ENCODE data around the gene CMTM4. TPM values are rescaled to one million over a fixed set of nuclear protein-coding genes. Genes with fewer than 3 reads are reported as not detected.
"Not testable (repeated sequence)": the region's sequence is repeated elsewhere in the genome, so short reads cannot be mapped to it uniquely, and the experiment has no call there.

CMTM4 gene
- total and polyA plus RNA-seq, 8 donors = 14.9 to 43.5 (median 36.5) TPM

DNA sequence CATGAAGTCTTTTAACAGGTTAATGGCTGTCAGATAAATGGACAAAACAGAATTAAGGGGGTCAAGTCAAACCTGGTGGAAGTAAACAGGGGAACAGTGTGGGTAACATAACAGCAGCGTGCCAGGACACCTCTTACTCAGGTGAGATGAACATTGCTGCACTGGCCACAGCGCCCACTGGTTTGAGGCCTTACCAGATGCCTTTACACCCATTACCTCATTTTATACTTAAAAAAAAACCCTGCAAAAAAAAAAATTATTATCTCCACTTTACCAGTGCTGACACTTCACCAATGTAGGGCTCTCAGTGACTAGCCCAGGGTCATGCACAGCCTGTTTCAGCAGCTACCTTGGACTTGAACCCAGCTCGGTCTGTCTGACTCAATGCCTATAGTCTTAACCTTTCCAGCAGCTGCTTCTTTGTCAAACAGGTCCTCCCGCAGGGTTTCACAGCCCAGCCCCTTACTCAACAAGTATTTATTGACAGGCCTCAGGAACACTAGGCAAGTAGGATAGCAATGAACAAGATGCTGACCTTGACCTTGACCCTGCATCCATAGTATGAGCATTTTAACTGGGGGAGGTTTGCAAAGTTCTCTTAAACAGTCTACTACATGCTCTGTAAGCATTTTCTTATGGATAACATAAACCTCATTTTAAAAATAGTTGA, 61.9 kb downstream of the CMTM4 start:
- Histone ChIP-seq H3K36me3 (no peaks in the 10 kb centered on the region), H3K9me3 (no peaks in the 10 kb centered on the region), H3K27ac (no peak overlapping the region), H3K27me3 (no peaks in the 10 kb centered on the region), H3K4me3 (no peak overlapping the region), H3K4me1 (no peaks in the 10 kb centered on the region)
- TF ChIP-seq, protein P1, sequence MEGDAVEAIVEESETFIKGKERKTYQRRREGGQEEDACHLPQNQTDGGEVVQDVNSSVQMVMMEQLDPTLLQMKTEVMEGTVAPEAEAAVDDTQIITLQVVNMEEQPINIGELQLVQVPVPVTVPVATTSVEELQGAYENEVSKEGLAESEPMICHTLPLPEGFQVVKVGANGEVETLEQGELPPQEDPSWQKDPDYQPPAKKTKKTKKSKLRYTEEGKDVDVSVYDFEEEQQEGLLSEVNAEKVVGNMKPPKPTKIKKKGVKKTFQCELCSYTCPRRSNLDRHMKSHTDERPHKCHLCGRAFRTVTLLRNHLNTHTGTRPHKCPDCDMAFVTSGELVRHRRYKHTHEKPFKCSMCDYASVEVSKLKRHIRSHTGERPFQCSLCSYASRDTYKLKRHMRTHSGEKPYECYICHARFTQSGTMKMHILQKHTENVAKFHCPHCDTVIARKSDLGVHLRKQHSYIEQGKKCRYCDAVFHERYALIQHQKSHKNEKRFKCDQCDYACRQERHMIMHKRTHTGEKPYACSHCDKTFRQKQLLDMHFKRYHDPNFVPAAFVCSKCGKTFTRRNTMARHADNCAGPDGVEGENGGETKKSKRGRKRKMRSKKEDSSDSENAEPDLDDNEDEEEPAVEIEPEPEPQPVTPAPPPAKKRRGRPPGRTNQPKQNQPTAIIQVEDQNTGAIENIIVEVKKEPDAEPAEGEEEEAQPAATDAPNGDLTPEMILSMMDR (IDR thresholded peaks at IDR 0.05) = no peak
- 78 to 88% methylated on average over 4 of the region's 4 CpGs for WGBS, 2 donors
- DNase-seq = no peak
- no peak for FAIRE-seq
- intact Hi-C loops (cut with DNase I) = no loop called here
- ATAC-seq = peak in 1 of 4 donors; percentile 9

DNA sequence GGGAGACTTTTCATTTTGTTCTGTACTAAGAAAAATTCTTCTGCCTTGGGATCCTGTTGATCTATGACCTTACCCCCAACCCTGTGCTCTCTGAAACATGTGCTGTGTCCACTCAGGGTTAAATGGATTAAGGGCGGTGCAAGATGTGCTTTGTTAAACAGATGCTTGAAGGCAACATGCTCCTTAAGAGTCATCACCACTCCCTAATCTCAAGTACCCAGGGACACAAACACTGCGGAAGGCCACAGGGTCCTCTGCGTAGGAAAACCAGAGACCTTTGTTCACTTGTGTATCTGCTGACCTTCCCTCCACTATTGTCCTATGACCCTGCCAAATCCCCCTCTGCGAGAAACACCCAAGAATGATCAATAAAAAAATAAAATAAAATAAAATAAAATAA, 65.0 kb downstream of the CMTM4 start:
- H3K4me3 ChIP-seq; H3K27ac ChIP-seq; H3K36me3 ChIP-seq; FAIRE-seq; ATAC-seq; H3K4me1 ChIP-seq; H3K27me3 ChIP-seq; H3K9me3 ChIP-seq; DNase-seq; intact Hi-C loops (cut with DNase I): not testable (repeated sequence)
- 71 to 80% methylated on average over 3 of the region's 4 CpGs for WGBS, 2 donors

DNA sequence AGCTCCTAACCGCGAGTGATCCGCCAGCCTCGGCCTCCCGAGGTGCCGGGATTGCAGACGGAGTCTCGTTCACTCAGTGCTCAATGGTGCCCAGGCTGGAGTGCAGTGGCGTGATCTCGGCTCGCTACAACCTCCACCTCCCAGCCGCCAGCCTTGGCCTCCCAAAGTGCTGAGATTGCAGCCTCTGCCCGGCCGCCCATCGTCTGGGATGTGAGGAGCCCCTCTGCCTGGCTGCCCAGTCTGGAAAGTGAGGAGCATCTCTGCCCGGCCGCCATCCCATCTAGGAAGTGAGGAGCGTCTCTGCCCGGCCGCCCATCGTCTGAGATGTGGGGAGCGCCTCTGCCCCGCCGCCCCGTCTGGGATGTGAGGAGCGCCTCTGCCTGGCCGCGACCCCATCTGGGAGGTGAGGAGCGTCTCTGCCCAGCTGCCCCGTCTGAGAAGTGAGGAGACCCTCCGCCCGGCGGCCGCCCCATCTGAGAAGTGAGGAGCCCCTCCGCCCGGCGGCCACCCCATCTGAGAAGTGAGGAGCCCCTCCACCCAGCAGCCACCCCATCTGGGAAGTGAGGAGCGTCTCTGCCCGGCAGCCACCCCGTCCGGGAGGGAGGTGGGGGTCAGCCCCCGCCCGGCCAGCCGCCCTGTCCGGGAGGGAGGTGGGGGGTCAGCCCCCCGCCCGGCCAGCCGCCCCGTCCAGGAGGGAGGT, 65.8 kb downstream of the CMTM4 start:
- H3K27ac ChIP-seq; H3K9me3 ChIP-seq; intact Hi-C loops (cut with DNase I); H3K27me3 ChIP-seq; ATAC-seq; H3K4me3 ChIP-seq; FAIRE-seq; DNase-seq; H3K4me1 ChIP-seq; H3K36me3 ChIP-seq: not testable (repeated sequence)
- 89 to 95% methylated on average over 9 to 31 of the region's 49 CpGs for WGBS, 2 donors

DNA sequence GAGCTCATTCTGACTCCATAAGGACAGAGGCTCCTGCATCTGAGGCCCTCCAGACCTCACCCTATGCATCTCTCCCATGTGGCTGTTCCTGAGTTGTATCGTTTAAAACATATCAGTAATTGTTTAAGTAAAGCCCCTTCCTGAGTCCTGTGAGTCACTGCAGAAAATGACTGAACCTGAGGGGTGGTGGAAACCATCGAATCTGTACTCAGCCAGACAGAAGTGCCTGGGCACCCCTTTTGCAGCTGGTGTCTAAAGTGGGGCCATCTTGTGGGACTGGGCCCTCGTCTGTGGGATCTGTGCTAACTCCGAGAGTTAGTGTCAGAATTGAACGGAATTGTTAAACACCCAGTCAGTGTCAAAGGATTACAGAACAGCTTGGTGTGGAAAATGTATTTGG, 66.7 kb downstream of the CMTM4 start:
- Histone ChIP-seq H3K36me3 (no peaks in the 10 kb centered on the region), H3K27me3 (no peaks in the 10 kb centered on the region), H3K4me1 (peaks cover 0 to 7% (median 0%) of the 10 kb centered on the region in 3 donors), H3K27ac (no peak overlapping the region), H3K9me3 (no peaks in the 10 kb centered on the region), H3K4me3 (no peak overlapping the region)
- no peak for DNase-seq
- intact Hi-C loops (cut with DNase I) = no loop called here
- 94% methylated on average over 5 of the region's 5 CpGs for WGBS, 2 donors
- no peak for FAIRE-seq
- no peak for ATAC-seq
- TF ChIP-seq, protein P1 (IDR thresholded peaks at IDR 0.05) = no peak

DNA sequence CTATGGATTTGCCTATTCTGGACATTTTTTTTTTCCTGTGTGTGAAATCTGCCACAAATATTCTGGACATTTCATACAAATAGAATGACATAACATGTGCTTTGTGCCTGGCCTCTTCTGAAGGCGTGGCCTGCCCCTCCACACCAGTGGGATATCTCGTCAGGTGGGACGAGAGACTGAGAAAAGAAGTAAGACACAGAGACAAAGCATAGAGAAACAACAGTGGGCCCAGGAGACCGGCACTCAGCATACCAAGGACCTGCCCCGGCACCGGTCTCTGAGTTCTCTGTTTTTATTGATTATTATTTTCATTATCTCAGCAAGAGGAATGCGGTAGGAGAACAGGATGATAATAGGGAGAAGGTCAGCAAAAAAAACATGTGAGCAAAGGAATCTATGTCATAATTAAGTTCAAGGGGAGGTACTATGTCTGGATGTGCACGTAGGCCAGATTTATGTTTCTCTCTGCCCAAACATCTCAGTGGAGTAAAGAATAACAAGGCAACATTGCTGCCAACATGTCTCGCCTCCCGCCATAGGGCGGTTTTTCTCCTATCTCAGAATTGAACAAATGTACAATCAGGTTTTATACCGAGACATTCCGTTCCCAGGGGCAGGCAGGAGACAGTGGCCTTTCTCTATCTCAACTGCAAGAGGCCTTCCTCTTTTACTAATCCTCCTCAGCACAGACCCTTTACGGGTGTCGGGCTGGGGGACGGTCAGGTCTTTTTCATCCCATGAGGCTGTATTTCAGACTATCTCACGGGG, 68.7 kb downstream of the CMTM4 start:
- WGBS, 2 donors = 31 to 36% methylated on average over 17 of the region's 17 CpGs

DNA sequence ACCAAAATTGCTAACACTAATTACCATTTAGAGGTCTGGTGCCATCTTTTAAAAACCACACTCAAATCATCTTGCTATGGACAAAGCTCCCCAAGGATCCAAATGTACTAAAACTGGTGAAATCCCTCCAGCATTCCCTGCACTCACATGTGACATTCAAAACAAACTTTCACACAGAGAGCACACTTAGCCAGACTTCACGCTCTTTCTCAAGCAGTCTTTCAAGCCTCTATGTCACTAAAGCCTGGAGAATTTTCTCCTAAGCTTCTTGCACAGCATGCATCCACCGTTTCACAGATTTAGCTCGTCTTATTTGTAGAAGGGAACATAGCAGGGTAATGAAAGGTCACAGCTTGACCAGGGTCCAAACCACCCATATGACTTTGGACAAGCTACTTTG, 72.8 kb downstream of the CMTM4 start:
- no peaks in the 10 kb centered on the region for H3K9me3 ChIP-seq
- intact Hi-C loops (cut with DNase I) = no loop called here
- WGBS, 2 donors = 88 to 93% methylated on average over 3 of the region's 3 CpGs
- TF ChIP-seq, protein P1 (IDR thresholded peaks at IDR 0.05) = no peak
- ATAC-seq = no peak
- no peak for DNase-seq
- no peak overlapping the region for H3K4me3 ChIP-seq
- H3K27ac ChIP-seq = no peak overlapping the region
- H3K36me3 ChIP-seq = peaks cover 0 to 10% (median 3%) of the 10 kb centered on the region in 3 donors
- FAIRE-seq = no peak
- H3K27me3 ChIP-seq = no peaks in the 10 kb centered on the region
- peaks cover 0 to 7% (median 0%) of the 10 kb centered on the region in 3 donors for H3K4me1 ChIP-seq

More for the DNA sequence above, 68.7 kb downstream of the CMTM4 start:
- intact Hi-C loops (cut with DNase I); H3K4me3 ChIP-seq; H3K36me3 ChIP-seq; H3K27me3 ChIP-seq; DNase-seq; ATAC-seq; H3K9me3 ChIP-seq; H3K4me1 ChIP-seq; FAIRE-seq: not testable (repeated sequence)
- peak overlapping the region in 1 of 4 donors; percentile 27 for H3K27ac ChIP-seq

Data from pancreas (tissue), 10 donors.